Duodenal mucosa (tissue), 2 donors: ENCODE results near the gene PRKD3.
A peak's percentile ranks its signal among the peaks of the same experiment; 100 is the strongest.

Source experiments
- H3K27ac ChIP-seq: one replicate; pipeline ENCODE4 v1.7.0; 2013; ENCODE audit warnings: low read depth, low read length
- H3K27me3 ChIP-seq, 2 donors: one replicate each; pipeline ENCODE4 v1.7.0; 2013; ENCODE audit warnings: low read length in 2 of 2, control low read depth in 1 of 2; ENCODE audit not compliant: insufficient read depth in 2 of 2, control insufficient read depth in 1 of 2
- H3K36me3 ChIP-seq, 2 donors: one replicate each; pipeline ENCODE4 v1.7.0; 2013; ENCODE audit warnings: low read length in 2 of 2, control low read depth in 1 of 2; ENCODE audit not compliant: insufficient read depth in 2 of 2, control insufficient read depth in 1 of 2
- H3K4me1 ChIP-seq, 2 donors: one replicate each; pipeline ENCODE4 v1.7.0; 2013; ENCODE audit warnings: low read length in 2 of 2, control low read depth in 1 of 2; ENCODE audit not compliant: insufficient read depth in 2 of 2, control insufficient read depth in 1 of 2
- H3K4me3 ChIP-seq, 2 donors: one replicate each; pipeline ENCODE4 v1.7.0; 2013; ENCODE audit warnings: low read length in 2 of 2, low read depth in 1 of 2
- H3K9ac ChIP-seq, 2 donors: one replicate each; pipeline ENCODE4 v1.7.0; 2013; ENCODE audit warnings: low read length in 2 of 2, low read depth in 1 of 2
- H3K9me3 ChIP-seq, 2 donors: one replicate each; pipeline ENCODE4 v1.7.0; 2013; ENCODE audit warnings: low read length in 2 of 2, control low read depth in 1 of 2; ENCODE audit not compliant: control insufficient read depth in 1 of 2

Gene PRKD3

DNA sequence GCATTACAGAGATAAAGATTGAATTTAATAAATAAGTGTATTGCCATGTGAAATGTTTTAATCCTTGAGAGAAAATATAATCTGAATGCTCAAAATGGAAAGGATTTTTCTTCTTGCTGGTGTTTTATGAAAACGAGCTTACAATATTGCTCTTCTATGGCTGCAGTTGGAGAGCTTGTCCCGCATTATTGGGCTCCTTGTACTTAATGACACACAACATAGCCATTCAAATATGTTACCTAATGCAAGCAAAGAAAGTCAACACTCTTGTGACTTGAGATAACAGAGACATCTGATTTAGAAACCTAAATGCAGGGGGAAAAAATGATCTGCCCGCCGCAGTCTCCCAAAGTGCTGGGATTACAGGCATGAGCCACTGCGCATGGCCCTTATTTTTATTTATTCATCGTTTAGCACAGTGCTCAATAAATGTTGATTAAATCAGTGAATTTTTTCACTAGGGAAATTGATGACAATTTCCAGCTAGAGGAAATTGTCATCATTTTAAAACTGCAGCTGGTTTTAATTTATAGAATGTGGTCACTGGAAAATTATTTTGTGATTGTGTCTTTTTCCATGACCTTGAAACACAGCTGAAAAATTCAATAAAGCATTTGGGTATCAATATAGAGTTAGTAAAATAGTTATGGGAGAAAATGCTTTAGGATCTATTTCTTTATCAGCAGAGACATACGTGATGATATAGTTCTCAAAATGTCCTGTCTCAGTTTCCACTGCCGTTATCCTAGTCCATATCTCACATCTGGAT, 2.4 kb upstream of the PRKD3 start:
- Histone ChIP-seq H3K4me1 (peaks cover 11 to 17% of the 10 kb centered on the region in 2 donors), H3K9ac (no peak overlapping the region), H3K27ac (no peak overlapping the region), H3K4me3 (no peak overlapping the region), H3K9me3 (no peaks in the 10 kb centered on the region), H3K27me3 (no peaks in the 10 kb centered on the region), H3K36me3 (no peaks in the 10 kb centered on the region)

DNA sequence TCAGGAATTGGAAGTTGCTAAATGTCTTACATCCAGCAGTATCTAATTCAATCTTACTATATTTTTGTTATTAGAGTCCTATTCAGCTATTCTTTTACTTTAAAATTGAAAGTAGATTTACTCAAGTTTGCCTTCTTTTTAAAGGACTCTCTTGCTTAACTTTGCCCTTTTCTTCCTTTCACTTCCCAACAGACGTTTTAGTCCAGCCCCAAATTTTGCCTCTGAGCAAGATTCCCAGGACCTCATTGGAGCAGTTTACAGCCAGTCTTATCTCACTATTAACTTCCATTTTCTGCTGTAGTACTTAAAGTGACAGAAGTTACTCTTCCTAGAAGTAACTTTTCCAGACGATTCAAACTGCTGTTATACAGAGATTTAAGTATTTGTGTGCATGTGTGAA, 1.7 kb upstream of the PRKD3 start:
- Histone ChIP-seq H3K36me3 (no peaks in the 10 kb centered on the region), H3K4me1 (peaks cover 11 to 21% of the 10 kb centered on the region in 2 donors), H3K4me3 (peak overlapping the region in 1 of 2 donors; percentile 82), H3K9ac (no peak overlapping the region), H3K9me3 (no peaks in the 10 kb centered on the region), H3K27me3 (no peaks in the 10 kb centered on the region), H3K27ac (no peak overlapping the region)

DNA sequence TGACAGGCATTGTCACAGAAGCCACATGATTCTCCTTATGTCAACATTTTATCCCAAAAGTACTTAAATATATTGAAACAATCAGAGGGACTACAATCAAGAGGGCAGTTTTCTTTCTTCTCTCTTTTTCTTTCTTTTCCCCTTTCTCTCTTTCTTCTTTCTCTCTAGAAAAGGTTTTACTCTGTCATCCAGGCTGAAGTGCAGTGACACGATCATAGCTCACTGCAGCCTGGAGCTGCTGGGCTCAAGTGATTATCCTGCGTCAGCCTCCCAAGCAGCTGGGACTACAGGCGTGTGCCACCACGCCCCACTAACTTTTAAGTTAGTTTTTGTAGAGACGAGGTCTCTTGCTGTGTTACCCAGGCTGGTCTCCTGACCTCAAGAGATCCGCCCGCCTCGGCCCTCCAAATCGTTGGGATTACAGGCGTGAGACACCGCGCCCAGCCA, 1.0 kb upstream of the PRKD3 start:
- Histone ChIP-seq H3K9ac (peak overlapping the region; percentile 48 to 81), H3K27me3 (no peaks in the 10 kb centered on the region), H3K4me1 (peaks cover 11 to 23% of the 10 kb centered on the region in 2 donors), H3K4me3 (peak overlapping the region; percentile 82 to 90), H3K9me3 (no peaks in the 10 kb centered on the region), H3K27ac (peak overlapping the region; percentile 73), H3K36me3 (no peaks in the 10 kb centered on the region)

DNA sequence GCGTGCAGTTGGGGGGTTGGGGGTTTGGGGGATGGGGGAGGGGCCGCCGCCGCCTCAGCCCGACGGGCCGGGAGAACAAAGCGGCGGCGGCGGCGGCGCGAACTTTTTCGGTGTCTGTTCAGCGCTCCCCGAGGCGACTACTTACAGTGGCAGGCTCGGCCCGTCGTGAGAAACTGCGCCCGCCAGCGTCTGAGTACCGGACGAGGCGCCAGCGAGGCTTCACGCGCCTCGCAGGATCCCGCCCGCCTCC, 172 bp downstream of the PRKD3 start:
- H3K9me3 ChIP-seq, result no peaks in the 10 kb centered on the region
- peaks cover 11 to 23% of the 10 kb centered on the region in 2 donors for H3K4me1 ChIP-seq
- no peaks in the 10 kb centered on the region for H3K27me3 ChIP-seq
- H3K36me3 ChIP-seq, result no peaks in the 10 kb centered on the region
- no peak overlapping the region for H3K27ac ChIP-seq
- H3K4me3 ChIP-seq, result peak overlapping the region; percentile 82 to 90
- H3K9ac ChIP-seq, result no peak overlapping the region

DNA sequence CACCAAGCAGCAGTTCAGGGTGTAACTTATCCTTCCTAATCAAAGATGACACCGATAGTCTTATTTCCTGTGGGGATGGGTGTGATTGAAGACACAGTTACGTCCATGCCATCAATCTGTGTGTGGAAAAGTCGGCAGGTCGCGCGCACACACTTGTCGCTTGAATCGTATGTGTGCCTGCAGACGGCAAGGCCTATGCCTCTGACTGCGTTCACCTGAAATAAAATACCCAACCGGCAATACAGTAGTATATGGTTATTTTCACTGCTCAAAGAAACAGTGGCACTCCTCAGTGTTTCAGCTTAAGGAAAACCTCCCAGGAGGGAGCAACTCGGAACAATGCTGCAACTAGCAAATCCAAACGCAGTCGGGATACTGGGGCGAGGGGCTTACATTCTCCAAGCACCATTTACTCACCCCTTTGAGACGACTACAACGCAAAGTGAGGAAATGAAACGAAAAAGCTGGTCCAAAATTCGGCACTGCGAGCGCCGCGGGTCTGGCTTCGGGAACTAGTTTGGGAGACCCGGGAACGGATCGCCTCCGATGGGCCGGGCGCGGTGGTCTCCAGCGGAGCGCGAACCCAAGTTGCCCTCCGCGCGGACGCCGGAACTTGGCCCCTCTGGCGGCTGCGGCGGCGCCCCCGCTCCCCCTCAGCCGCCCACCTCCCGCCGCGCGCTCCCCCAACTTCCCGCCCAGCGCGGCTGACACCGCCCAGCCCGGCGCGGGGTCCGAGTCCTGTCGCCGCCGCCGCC, 675 bp downstream of the PRKD3 start:
- H3K4me3 ChIP-seq, result peak overlapping the region; percentile 80 to 85
- peak overlapping the region; percentile 75 for H3K27ac ChIP-seq
- peak overlapping the region; percentile 56 to 78 for H3K9ac ChIP-seq
- no peaks in the 10 kb centered on the region for H3K36me3 ChIP-seq
- H3K9me3 ChIP-seq, result no peaks in the 10 kb centered on the region
- no peaks in the 10 kb centered on the region for H3K27me3 ChIP-seq
- H3K4me1 ChIP-seq, result peaks cover 11 to 23% of the 10 kb centered on the region in 2 donors

DNA sequence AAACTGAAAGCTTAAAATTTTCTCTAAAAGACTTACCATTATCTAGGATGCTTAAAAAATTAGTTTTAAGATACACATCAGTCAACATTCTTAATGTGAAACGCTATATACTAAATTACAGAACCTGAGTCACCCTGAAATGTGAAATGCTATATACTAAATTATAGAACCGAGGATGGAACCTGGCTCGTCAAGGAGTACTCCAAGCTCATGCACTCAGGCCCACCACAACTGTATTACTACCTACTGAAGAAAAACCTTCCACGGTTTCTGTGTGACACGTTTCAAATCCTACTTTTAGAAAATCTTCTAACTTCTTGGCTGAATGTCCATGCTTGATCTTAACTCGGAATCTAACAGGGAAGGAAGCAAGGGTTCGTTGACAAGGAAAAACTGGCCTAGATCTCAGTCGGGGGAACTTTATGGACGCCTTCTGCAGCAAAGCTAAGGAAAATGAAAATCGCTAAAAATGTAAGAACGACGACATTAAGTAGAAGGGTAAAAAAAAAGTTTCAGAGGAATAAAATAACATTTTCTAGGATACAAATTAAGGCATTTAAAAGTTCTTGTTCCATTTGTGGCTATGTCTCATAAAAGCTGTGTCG, 1.4 kb downstream of the PRKD3 start:
- Histone ChIP-seq H3K9ac (peak overlapping the region; percentile 56 to 78), H3K27ac (peak overlapping the region; percentile 32), H3K9me3 (no peaks in the 10 kb centered on the region), H3K4me1 (peaks cover 11 to 23% of the 10 kb centered on the region in 2 donors), H3K4me3 (peak overlapping the region; percentile 80 to 85), H3K27me3 (no peaks in the 10 kb centered on the region), H3K36me3 (no peaks in the 10 kb centered on the region)

DNA sequence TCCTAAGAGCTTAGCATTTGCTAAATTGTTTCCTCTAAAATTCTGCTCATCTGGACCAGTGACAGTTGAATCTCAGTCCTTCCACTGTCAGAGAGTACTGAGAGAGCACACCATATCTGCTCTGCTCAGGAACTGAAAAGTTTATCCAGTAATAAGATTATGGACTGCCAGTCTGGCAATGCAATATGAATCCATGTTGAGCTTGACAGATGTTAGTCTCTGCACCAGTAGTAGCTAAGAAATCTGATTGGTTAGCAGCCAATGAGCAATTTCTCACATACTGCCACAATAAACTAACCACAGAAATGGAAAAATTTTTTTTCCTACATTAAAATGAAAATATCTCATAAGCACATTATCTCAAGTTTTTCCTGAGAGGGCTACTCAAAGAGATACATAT, 2.3 kb downstream of the PRKD3 start:
- peaks cover 11 to 23% of the 10 kb centered on the region in 2 donors for H3K4me1 ChIP-seq
- peak overlapping the region; percentile 6 to 85 for H3K4me3 ChIP-seq
- H3K27me3 ChIP-seq, result no peaks in the 10 kb centered on the region
- H3K9ac ChIP-seq, result no peak overlapping the region
- H3K9me3 ChIP-seq, result no peaks in the 10 kb centered on the region
- H3K27ac ChIP-seq, result no peak overlapping the region
- no peaks in the 10 kb centered on the region for H3K36me3 ChIP-seq

DNA sequence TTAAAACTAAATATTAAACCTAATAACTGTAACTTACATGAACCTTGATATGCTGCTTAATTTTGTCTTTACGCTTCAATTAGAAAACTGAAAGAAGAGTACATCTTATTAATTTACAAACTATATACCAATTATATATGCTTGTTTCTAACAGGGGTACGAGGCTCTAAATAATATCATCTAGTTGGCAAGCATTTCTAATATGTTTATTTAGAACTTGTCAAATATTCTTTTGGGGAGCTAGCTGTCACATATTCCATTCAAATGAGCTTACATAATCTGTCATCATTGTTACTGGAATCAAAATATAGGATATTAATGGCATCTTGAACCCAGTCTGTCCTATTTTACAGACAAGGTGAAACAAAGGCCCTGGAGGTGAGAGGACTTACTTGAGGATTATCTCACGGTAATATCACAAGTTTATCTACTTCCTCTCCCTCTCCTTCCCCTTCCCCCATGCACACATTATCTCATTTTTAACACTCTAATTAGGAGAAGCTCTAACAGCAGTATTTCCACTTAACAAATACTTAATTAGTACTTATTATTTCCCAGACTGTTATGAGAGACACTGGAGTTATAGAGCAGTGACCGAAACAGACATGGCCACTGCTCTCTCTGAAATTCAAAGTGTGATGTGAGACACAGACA, 3.5 kb downstream of the PRKD3 start:
- Histone ChIP-seq H3K27me3 (no peaks in the 10 kb centered on the region), H3K9me3 (no peaks in the 10 kb centered on the region), H3K27ac (no peak overlapping the region), H3K9ac (no peak overlapping the region), H3K4me3 (no peak overlapping the region), H3K4me1 (peaks cover 11 to 23% of the 10 kb centered on the region in 2 donors), H3K36me3 (no peaks in the 10 kb centered on the region)

DNA sequence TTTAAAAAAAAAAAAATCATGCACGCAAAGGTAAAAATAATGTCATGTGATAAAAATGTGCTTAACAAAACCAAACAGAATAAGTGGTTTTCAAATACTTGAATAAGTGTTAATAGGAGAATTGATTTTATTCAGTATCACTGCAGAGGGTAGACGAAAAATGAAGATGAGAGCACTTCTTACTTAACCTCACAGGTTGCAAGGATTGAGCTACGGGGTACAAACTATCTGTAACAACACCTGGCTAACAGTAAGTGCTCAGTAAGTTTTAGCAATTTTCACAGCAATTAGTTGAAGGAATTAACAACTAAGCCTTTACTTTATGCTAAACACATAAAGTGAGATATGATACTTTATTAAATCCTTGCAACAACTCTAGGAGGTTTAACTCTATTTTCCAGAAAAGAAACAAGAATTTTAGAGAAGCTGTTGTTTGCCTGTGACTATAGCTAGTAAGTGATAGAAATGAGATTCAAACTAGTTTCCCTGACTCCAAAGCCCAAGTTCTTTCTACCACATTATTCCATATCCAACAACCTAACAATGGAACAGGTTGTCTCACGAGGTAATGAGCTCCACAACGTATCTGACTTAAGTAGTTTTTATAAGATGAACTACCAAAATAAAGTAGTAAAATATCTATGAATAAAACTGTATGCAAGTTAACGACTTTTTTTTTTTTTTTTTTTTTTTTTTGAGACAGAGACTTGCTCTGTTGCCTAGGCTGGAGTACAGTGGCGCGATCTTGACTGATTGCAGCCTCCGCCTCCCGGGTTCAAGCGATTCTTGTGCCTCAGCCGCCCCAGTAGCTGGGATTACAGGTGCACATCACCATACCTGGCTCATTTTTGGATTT, 4.7 kb downstream of the PRKD3 start:
- Histone ChIP-seq H3K4me1 (peaks cover 5 to 20% of the 10 kb centered on the region in 2 donors), H3K36me3 (no peaks in the 10 kb centered on the region), H3K9ac (no peak overlapping the region), H3K4me3 (no peak overlapping the region), H3K27ac (no peak overlapping the region), H3K27me3 (no peaks in the 10 kb centered on the region), H3K9me3 (no peaks in the 10 kb centered on the region)
